Fibroblast of mammary gland (primary cell): ENCODE measurements around the gene EFNA1.
"Not testable (repeated sequence)": the region's sequence is repeated elsewhere in the genome, so short reads cannot be mapped to it uniquely, and the experiment has no call there.

Source experiments
- DNase-seq: peaks from one replicate; pipeline ENCODE4 v3.0.0-alpha.2; 2010; ENCODE audit warnings: low read depth
- H3K4me3 ChIP-seq: 2 replicates; pipeline ENCODE4 v1.5.1; 2011; ENCODE audit warnings: low read depth, mild to moderate bottlenecking, low read length, moderate library complexity; ENCODE audit not compliant: control insufficient read depth
- TF ChIP-seq, protein P1 (sequence below): conservative IDR thresholded peaks from 2 replicates; pipeline ENCODE4 v1.5.1; 2011; ENCODE audit warnings: low read depth, low read length, inconsistent platforms; ENCODE audit not compliant: control insufficient read depth, insufficient read depth

Gene EFNA1

DNA sequence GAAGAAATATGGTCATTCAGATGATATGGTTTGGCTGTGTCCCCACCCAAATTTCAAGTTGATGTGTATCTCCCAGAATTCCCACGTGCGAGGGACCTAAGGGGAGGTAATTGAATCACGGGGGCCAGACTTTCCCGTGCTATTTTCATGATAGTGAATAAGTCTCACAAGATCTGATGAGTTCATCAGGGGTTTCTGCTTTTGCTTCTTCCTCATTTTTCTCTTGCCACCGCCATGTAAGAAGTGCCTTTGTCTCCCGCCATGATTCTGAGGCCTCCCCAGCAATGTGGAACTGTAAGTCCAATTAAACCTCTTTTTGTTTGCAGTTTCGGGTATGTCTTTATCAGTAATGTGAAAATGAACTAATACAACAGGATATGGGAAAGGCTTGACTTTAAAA lies 14.1 kb downstream of the EFNA1 start:
- no peak overlapping the region for H3K4me3 ChIP-seq
- no peak for DNase-seq
- TF ChIP-seq, protein P1, sequence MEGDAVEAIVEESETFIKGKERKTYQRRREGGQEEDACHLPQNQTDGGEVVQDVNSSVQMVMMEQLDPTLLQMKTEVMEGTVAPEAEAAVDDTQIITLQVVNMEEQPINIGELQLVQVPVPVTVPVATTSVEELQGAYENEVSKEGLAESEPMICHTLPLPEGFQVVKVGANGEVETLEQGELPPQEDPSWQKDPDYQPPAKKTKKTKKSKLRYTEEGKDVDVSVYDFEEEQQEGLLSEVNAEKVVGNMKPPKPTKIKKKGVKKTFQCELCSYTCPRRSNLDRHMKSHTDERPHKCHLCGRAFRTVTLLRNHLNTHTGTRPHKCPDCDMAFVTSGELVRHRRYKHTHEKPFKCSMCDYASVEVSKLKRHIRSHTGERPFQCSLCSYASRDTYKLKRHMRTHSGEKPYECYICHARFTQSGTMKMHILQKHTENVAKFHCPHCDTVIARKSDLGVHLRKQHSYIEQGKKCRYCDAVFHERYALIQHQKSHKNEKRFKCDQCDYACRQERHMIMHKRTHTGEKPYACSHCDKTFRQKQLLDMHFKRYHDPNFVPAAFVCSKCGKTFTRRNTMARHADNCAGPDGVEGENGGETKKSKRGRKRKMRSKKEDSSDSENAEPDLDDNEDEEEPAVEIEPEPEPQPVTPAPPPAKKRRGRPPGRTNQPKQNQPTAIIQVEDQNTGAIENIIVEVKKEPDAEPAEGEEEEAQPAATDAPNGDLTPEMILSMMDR = no peak

DNA sequence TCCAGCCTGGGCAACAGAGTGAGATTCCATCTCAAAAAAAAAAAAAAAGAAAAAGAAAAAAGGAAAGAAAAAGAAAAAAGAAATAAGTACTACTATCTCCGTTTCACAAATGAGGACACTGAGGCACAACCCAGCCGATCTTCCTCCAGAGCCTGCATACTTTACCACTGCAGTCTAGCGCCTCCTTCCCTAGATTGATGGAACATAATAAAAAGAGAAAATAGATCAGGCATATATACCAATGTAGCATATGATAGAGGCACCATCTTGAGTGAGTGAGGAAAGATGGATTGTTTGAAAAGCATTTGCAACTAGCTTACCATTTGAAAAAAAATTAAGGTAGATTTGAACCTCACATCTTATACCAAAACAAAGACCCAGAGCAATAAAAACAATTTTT lies 17.8 kb downstream of the EFNA1 start:
- no peak for DNase-seq
- TF ChIP-seq, protein P1 = peak; percentile 6
- H3K4me3 ChIP-seq = no peak overlapping the region

DNA sequence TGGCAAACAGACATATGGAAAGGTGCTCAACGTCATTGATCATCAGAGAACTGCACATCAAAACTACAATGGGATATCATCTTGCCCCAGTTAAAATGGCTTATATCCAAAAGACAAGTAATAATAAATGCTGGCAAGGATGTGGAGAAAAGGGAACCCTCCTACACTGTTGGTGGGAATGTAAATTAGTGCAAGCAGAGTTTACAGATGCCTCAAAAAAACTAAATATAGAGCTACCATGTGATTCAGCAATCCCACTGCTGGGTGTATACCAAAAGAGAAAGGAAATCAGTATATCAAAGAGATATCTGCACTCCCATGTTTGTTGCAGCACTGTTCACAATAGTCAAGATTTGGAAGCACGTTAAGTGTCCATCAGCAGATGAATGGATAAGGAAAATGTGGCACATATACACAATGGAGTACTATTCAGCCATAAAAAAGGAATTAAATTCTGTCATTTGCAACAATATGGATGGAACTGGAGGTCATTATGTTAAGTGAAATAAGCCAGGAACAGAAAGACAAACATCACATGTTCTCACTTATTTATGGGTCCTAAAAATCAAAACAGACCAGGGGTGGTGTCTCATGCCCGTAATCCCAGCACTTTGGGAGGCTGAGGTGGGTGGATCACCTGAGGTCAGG lies 28.4 kb downstream of the EFNA1 start:
- H3K4me3 ChIP-seq, DNase-seq: not testable (repeated sequence)

DNA sequence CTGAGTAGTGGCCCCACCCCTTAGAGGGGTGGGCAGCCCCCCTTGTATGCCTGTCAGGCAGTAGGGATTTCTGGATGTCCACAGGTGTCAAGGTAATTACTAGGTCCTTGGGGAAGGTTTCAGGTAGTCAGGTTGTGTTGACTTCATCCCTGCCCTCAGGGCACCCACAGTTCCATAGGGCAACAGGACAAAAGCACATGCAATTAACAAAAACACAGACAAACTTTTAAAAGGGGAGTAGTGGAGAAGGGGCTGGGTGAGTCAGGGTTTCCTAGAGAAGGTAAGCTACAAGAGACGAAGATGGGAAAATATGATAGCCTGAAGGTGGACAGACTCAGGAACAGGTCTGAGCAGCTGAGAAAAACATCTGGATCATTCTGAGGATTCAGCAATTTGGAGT lies 31.3 kb downstream of the EFNA1 start:
- no peak for DNase-seq
- H3K4me3 ChIP-seq = no peak overlapping the region
- TF ChIP-seq, protein P1 = no peak

DNA sequence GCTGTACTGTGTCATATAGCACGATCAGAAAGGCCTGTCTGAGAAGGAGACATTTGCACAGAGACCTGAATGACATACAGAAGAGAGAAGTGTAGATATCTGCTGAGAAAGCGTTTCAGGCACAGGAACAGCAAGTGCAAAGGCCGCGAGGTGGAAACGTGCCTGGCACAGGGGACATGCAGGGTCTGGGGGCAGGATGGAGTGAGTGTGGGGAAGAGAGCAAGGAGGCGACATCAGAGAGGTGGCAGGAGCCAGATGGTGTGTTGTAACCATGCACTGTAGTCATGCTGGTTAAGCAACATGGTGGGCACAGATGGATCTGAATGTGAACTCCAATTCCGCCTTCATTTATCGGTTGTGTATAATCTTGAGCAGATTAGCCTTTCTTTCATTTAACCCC lies 32.5 kb downstream of the EFNA1 start:
- TF ChIP-seq, protein P1 = no peak
- DNase-seq = no peak
- no peak overlapping the region for H3K4me3 ChIP-seq

DNA sequence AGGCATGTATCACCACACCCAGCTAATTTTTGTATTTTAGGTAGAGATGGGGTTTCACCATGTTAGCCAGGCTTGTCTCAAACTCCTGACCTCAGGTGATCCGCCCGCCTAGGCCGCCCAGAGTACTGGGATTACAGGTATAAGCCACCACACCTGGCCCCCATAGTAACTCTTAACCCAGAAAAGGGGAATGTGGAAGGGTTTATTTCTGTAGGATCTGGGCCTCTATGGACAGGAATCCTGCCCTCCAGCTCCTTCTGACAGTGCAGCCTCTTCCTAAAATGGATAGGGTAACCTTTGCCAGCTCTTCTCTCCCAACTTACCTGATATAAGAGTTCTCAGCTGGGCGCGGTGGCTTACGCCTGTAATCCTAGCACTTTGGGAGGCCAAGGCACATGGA lies 35.0 kb downstream of the EFNA1 start:
- not testable (repeated sequence) for H3K4me3 ChIP-seq, DNase-seq

DNA sequence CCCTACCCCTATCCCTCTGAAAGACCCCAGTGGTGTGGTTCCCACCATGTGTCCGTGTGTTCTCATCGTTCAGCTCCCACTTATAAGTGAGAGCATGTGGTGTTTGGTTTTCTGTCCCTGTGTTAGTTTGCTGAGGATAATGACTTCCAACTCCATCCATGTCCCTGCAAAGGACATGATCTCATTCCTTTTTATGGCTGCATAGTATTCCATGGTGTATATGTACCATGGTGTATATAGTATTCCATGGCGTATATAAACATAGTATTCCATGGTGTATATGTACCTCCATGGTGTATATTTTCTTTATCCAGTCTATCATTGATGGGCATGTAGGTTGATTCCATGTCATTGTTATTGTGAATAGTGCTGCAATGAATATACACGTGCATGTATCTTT lies 36.1 kb downstream of the EFNA1 start:
- not testable (repeated sequence) for H3K4me3 ChIP-seq, DNase-seq

DNA sequence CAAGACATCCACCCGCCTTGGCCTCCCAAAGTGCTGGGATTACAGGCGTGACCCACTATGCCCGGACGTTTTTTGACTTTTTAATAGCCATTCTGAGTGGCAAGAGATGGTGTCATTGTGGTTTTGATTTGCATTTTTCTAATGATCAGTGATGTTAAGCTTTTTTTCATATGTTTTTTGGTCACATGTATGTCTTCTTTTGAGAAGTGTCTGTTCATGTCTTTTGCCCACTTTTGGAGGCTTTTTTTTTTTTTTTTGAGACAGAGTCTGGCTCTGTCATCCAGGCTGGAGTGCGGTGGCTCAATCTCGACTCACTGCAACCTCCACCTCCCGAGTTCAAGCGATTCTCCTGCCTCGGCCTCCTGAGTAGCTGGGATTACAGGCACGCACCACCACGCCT lies 36.9 kb downstream of the EFNA1 start:
- H3K4me3 ChIP-seq, DNase-seq: not testable (repeated sequence)

DNA sequence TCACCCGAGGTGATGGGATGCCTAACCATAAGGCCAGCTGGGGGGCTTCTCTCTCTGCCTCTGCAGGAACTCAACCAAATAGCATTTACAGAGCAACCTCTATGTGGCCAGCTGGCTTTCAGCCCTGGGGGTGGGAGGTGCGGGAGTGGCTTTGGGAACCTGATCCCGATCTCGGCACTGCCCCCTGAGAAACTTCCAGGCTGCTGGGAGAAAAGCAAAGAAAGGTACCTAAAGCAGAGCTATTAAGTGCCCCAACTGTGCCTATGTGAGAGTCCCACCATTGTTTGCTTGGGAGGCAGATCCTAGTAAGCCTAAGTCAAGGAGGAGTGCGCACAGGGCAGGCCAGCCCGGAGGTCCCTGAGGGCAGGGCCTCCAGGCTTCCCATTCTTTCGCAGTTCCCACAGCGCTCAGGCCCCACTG lies 38.4 kb downstream of the EFNA1 start:
- TF ChIP-seq, protein P1 = no peak
- DNase-seq = no peak
- no peak overlapping the region for H3K4me3 ChIP-seq
